Kidney tubule cell (primary cell): ENCODE data around the gene TAF7.
A peak's percentile ranks its signal among the peaks of the same experiment; 100 is the strongest.
"Not testable (repeated sequence)": the region's sequence is repeated elsewhere in the genome, so short reads cannot be mapped to it uniquely, and the experiment has no call there.

ENCODE experiments used
- DNase-seq: peaks from one replicate; pipeline ENCODE4 v3.0.0-alpha.2; 2018; ENCODE audit warnings: low spot score

Gene TAF7

GRCh38 chr5:141338538-141339306, 18.1 kb upstream of the TAF7 start, which contains the start of gene PCDHGA2:
TSS of gene PCDHGA2 (plus strand) at chr5:141338760.
- DNase-seq = peak; percentile 59

GRCh38 chr5:141332571-141332970, 12.0 kb upstream of the TAF7 start:
- DNase-seq = not testable (repeated sequence)

GRCh38 chr5:141330299-141331080, 9.9 kb upstream of the TAF7 start, which contains the start of gene PCDHGA1:
TSS of gene PCDHGA1 (plus strand) at chr5:141330514.
- DNase-seq = peak; percentile 59

GRCh38 chr5:141328231-141328630, 7.6 kb upstream of the TAF7 start:
- DNase-seq = peak; percentile 60

GRCh38 chr5:141326088-141326854, 5.7 kb upstream of the TAF7 start:
- DNase-seq = peak; percentile 77

GRCh38 chr5:141322261-141322660, 1.7 kb upstream of the TAF7 start:
- no peak for DNase-seq

- DNase-seq = no peak
Measured at GRCh38 chr5:141319699-141320098, 885 bp downstream of the TAF7 start.

GRCh38 chr5:141319202-141319601, 1.4 kb downstream of the TAF7 start:
- no peak for DNase-seq

- DNase-seq = not testable (repeated sequence)
Measured at GRCh38 chr5:141316963-141317362, 3.6 kb downstream of the TAF7 start.

- DNase-seq = no peak
Measured at GRCh38 chr5:141313711-141314110, 6.9 kb downstream of the TAF7 start.

GRCh38 chr5:141306630-141307029, 14.0 kb downstream of the TAF7 start:
- no peak for DNase-seq

- no peak for DNase-seq
Measured at GRCh38 chr5:141303756-141304155, 16.8 kb downstream of the TAF7 start, which contains the start of gene SLC25A2. TSS of gene SLC25A2 (minus strand) at chr5:141304049. CDS start at chr5:141303865, 184 bp downstream.

GRCh38 chr5:141298376-141298775, 22.2 kb downstream of the TAF7 start:
- DNase-seq = no peak

GRCh38 chr5:141272906-141273305, 47.7 kb downstream of the TAF7 start:
- DNase-seq = no peak

- no peak for DNase-seq
Measured at GRCh38 chr5:141269195-141269594, 51.4 kb downstream of the TAF7 start.
